Measurements from ENCODE around the gene ADCY10. TPM values are rescaled to one million over a fixed set of nuclear protein-coding genes. Genes with fewer than 3 reads are reported as not detected.
"Not testable (repeated sequence)": the region's sequence is repeated elsewhere in the genome, so short reads cannot be mapped to it uniquely, and the experiment has no call there.

The ADCY10 gene
- total RNA-seq, 1 donor from 2014 or later, result 0.62 TPM

GRCh38 chr1:167924543-167925231, 10.8 kb upstream of the ADCY10 start:
- no peak for DNase-seq

- DNase-seq, result no peak
Measured at GRCh38 chr1:167924102-167924501, 10.2 kb upstream of the ADCY10 start.

- DNase-seq, result no peak
Measured at GRCh38 chr1:167923324-167924056, 9.6 kb upstream of the ADCY10 start.

- no peak for DNase-seq
Measured at GRCh38 chr1:167922611-167923074, 8.7 kb upstream of the ADCY10 start.

GRCh38 chr1:167922023-167922422, 8.1 kb upstream of the ADCY10 start:
- no peak for DNase-seq

GRCh38 chr1:167916766-167917511, 3.0 kb upstream of the ADCY10 start:
- DNase-seq, result no peak

- DNase-seq, result no peak
Measured at GRCh38 chr1:167915569-167915968, 1.6 kb upstream of the ADCY10 start.

- DNase-seq, result no peak
Measured at GRCh38 chr1:167912294-167912693, 1.6 kb downstream of the ADCY10 start.

GRCh38 chr1:167911413-167911812, 2.5 kb downstream of the ADCY10 start:
- no peak for DNase-seq

GRCh38 chr1:167910530-167910929, 3.4 kb downstream of the ADCY10 start:
- DNase-seq, result no peak

GRCh38 chr1:167909691-167910180, 4.2 kb downstream of the ADCY10 start:
- no peak for DNase-seq

- no peak for DNase-seq
Measured at GRCh38 chr1:167905671-167906070, 8.3 kb downstream of the ADCY10 start.

- DNase-seq, result no peak
Measured at GRCh38 chr1:167905182-167905581, 8.8 kb downstream of the ADCY10 start.

GRCh38 chr1:167904652-167905130, 9.2 kb downstream of the ADCY10 start:
- no peak for DNase-seq

GRCh38 chr1:167900907-167901306, 13.0 kb downstream of the ADCY10 start:
- no peak for DNase-seq

GRCh38 chr1:167899253-167899681, 14.7 kb downstream of the ADCY10 start:
- no peak for DNase-seq

- no peak for DNase-seq
Measured at GRCh38 chr1:167898578-167899222, 15.2 kb downstream of the ADCY10 start.

GRCh38 chr1:167893798-167894197, 20.1 kb downstream of the ADCY10 start:
- DNase-seq, result no peak

GRCh38 chr1:167890400-167890799, 23.5 kb downstream of the ADCY10 start:
- no peak for DNase-seq

GRCh38 chr1:167887187-167887586, 26.7 kb downstream of the ADCY10 start:
- not testable (repeated sequence) for DNase-seq

- no peak for DNase-seq
Measured at GRCh38 chr1:167882376-167882775, 31.6 kb downstream of the ADCY10 start.

- no peak for DNase-seq
Measured at GRCh38 chr1:167881786-167882185, 32.1 kb downstream of the ADCY10 start.

Data from occipital lobe (tissue), 2 donors.